Spleen (tissue), 11 donors: ENCODE data around the gene LCK. TPM values are rescaled to one million over a fixed set of nuclear protein-coding genes. Genes with fewer than 3 reads are reported as not detected.
A peak's percentile ranks its signal among the peaks of the same experiment; 100 is the strongest.
"Not testable (repeated sequence)": the region's sequence is repeated elsewhere in the genome, so short reads cannot be mapped to it uniquely, and the experiment has no call there.

Source experiments
- DNase-seq: peaks from one replicate; pipeline ENCODE4 v3.0.0-alpha.2; 2020
- H3K27ac ChIP-seq, 8 donors: fragments of 200-600 bp; sonication (generic) in 7 of 8; 1 replicate in 4 of 8; 2 replicates in 4 of 8; pipeline versions ENCODE4 v1.5.0 to v1.8.0; 2016 to 2021; ENCODE audit warnings: inconsistent platforms in 4 of 8, mild to moderate bottlenecking in 4 of 8, moderate library complexity in 1 of 8
- H3K27me3 ChIP-seq, 7 donors: fragments of 200-600 bp; sonication (generic) in 6 of 7; replicated peaks in 1 of 7; 1 replicate in 4 of 7; 2 replicates in 3 of 7; pipeline versions ENCODE4 v1.5.0 to v1.8.0; 2016 to 2021; ENCODE audit warnings: inconsistent platforms in 3 of 7, mild to moderate bottlenecking in 1 of 7
- H3K36me3 ChIP-seq, 6 donors: fragments of 200-600 bp; sonication (generic) in 5 of 6; 1 replicate in 4 of 6; 2 replicates in 2 of 6; pipeline versions ENCODE4 v1.5.0 to v1.8.0; 2016 to 2021; ENCODE audit warnings: inconsistent platforms in 2 of 6
- H3K4me1 ChIP-seq, 6 donors: fragments of 200-600 bp; sonication (generic) in 5 of 6; 1 replicate in 3 of 6; 2 replicates in 3 of 6; pipeline versions ENCODE4 v1.5.0 to v1.8.0; 2016 to 2021; ENCODE audit warnings: inconsistent platforms in 3 of 6
- H3K4me3 ChIP-seq, 8 donors: fragments of 200-600 bp; sonication (generic) in 7 of 8; 1 replicate in 4 of 8; 2 replicates in 4 of 8; pipeline versions ENCODE4 v1.5.0 to v1.8.0; 2016 to 2021; ENCODE audit warnings: inconsistent platforms in 4 of 8, mild to moderate bottlenecking in 4 of 8, moderate library complexity in 2 of 8
- H3K9me3 ChIP-seq, 8 donors: fragments of 200-600 bp; sonication (generic) in 7 of 8; 1 replicate in 4 of 8; 2 replicates in 4 of 8; pipeline versions ENCODE4 v1.5.0 to v1.8.0; 2016 to 2021; ENCODE audit warnings: inconsistent platforms in 4 of 8
- CTCF ChIP-seq, 11 experiments: fragments of 200-600 bp in 7 of 11; fragments of 450-650 bp in 4 of 11; sonication (generic) in 4 of 11; IDR thresholded peaks in 8 of 11; conservative IDR thresholded peaks in 3 of 11; 1 replicate in 7 of 11; 2 replicates in 4 of 11; pipeline versions ENCODE4 v1.4.0 to v1.8.0; 2016 to 2021; ENCODE audit warnings: antibody characterized with exemption in 11 of 11, inconsistent platforms in 4 of 11, mild to moderate bottlenecking in 1 of 11
- POLR2A ChIP-seq, 3 donors: fragments of 450-650 bp; IDR thresholded peaks; one replicate each; pipeline ENCODE4 v1.5.1; 2017; ENCODE audit warnings: antibody characterized with exemption in 3 of 3, mild to moderate bottlenecking in 1 of 3
- POLR2AphosphoS5 ChIP-seq, 3 donors: sonication (generic); formaldehyde crosslinking; IDR thresholded peaks; one replicate each; pipeline ENCODE4 v1.5.1; 2017; ENCODE audit warnings: antibody characterized with exemption in 3 of 3
- WGBS, 5 donors: extraction: QIAGEN DNeasy Blood & Tissue Kit in 3 of 5; methylation state at CpG; one replicate each; pipeline versions ENCODE4 v1.1.5 to v1.1.7; 2013 to 2018; 5-methylcytosine and 5-hydroxymethylcytosine counted together
- intact Hi-C: fragments of 100-400 bp; cut with DNase I; formaldehyde crosslinking; loops from one replicate; pipeline ENCODE4 v1.15.0; 2023; ENCODE audit warnings: low total_unique reads
- polyA plus RNA-seq, 3 donors: library from polyadenylated mRNA; stranded (reverse); fragments of 200-250 nt; gene quantifications; one replicate each; pipeline ENCODE4 v1.2.1, GENCODE V29; 2013
- total RNA-seq, 7 donors: library from RNA; depleted of rRNA in 3 of 7; stranded (reverse); fragments of >200 nt in 3 of 7; fragmentation: NEBNext Ultra II Directional in 4 of 7; extraction: Animal tissue kit (Norgen Biotek cat#: 25700) in 4 of 7; gene quantifications; one replicate each; pipeline versions ENCODE4 v1.1.0 to v1.2.1, GENCODE V29; 2016 to 2021
- donor health status: healthy with polysubstance abuse.
- donor health status: DM: no; HTN: no; CAD: no; lungs with moderate emphysema.
- donor health status: DM: no; HTN: no; CAD: no.
- donor health status: Bipolar disorder and iron deficiency.
- donor health status: healthy.
- donor health status: DM: no; HTN: no; CAD: no.
- donor health status: DM: yes; HTN: yes; CAD: no.

The LCK gene
- total and polyA plus RNA-seq, 10 donors = 37.9 to 84.5 (median 53.1) TPM

- H3K36me3 ChIP-seq = peaks cover 0 to 25% (median 0%) of the 10 kb centered on the region in 6 donors
- intact Hi-C loops = no loop called here
- TF ChIP-seq POLR2AphosphoS5 (IDR thresholded peaks at IDR 0.05) (peak; percentile 89 to 91 (median 90)), CTCF (IDR thresholded peaks at IDR 0.05 in 8 of 11, conservative IDR thresholded peaks at IDR 0.05 in 3 of 11) (peak in 3 of 11 experiments; percentile 4 to 28 (median 7)), POLR2A (IDR thresholded peaks at IDR 0.05) (peak in 1 of 3 donors; percentile 17)
- peaks cover 29 to 61% (median 53%) of the 10 kb centered on the region in 6 donors for H3K4me1 ChIP-seq
- no peaks in the 10 kb centered on the region for H3K9me3 ChIP-seq
- peak within 1 kb of the TSS; percentile 76 to 97 (median 88) for H3K4me3 ChIP-seq
- no peaks in the 10 kb centered on the region for H3K27me3 ChIP-seq
- WGBS, 5 donors = 0 to 1% (median 0%) methylated on average over 42 to 67 of the region's 67 CpGs
- DNase-seq = peak; percentile 99
- H3K27ac ChIP-seq = peak within 1 kb of the TSS; percentile 83 to 95 (median 93)
These were observed 40.9 kb downstream of the LCK start, which contains the start of gene HDAC1 for GRCh38 chr1:32291708-32292538. TSS of gene HDAC1 (plus strand) at chr1:32292083. CDS start at chr1:32292170, 87 bp downstream.

- H3K9me3 ChIP-seq, H3K27ac ChIP-seq, DNase-seq, intact Hi-C loops, H3K4me3 ChIP-seq, H3K27me3 ChIP-seq: not testable (repeated sequence)
- peaks cover 14 to 89% (median 52%) of the 10 kb centered on the region in 6 donors for H3K4me1 ChIP-seq
- WGBS, 5 donors = 94 to 96% (median 96%) methylated on average over 16 of the region's 16 CpGs
- peaks cover 0 to 83% (median 14%) of the 10 kb centered on the region in 6 donors for H3K36me3 ChIP-seq
These were observed 47.1 kb downstream of the LCK start for GRCh38 chr1:32298211-32298610.

GRCh38 chr1:32299327-32299726 is 48.3 kb downstream of the LCK start:
- no peak for TF ChIP-seq CTCF (IDR thresholded peaks at IDR 0.05 in 8 of 11, conservative IDR thresholded peaks at IDR 0.05 in 3 of 11)
- no peak for TF ChIP-seq POLR2A (IDR thresholded peaks at IDR 0.05)
- no peak for TF ChIP-seq POLR2AphosphoS5 (IDR thresholded peaks at IDR 0.05)
- no peak for DNase-seq
- H3K4me1 ChIP-seq = peaks cover 7 to 78% (median 41%) of the 10 kb centered on the region in 6 donors
- intact Hi-C loops = no loop called here
- H3K27me3 ChIP-seq = no peaks in the 10 kb centered on the region
- H3K36me3 ChIP-seq = peaks cover 0 to 93% (median 25%) of the 10 kb centered on the region in 6 donors
- no peaks in the 10 kb centered on the region for H3K9me3 ChIP-seq
- no peak overlapping the region for H3K27ac ChIP-seq
- H3K4me3 ChIP-seq = no peak overlapping the region

- peaks cover 0 to 68% (median 24%) of the 10 kb centered on the region in 6 donors for H3K4me1 ChIP-seq
- peaks cover 0 to 8% (median 0%) of the 10 kb centered on the region in 8 donors for H3K9me3 ChIP-seq
- H3K4me3 ChIP-seq = no peak overlapping the region
- TF ChIP-seq POLR2A (IDR thresholded peaks at IDR 0.05) = no peak
- TF ChIP-seq CTCF (IDR thresholded peaks at IDR 0.05 in 8 of 11, conservative IDR thresholded peaks at IDR 0.05 in 3 of 11) = no peak
- no peak for TF ChIP-seq POLR2AphosphoS5 (IDR thresholded peaks at IDR 0.05)
- H3K36me3 ChIP-seq = peaks cover 0 to 92% (median 46%) of the 10 kb centered on the region in 6 donors
- no peak for DNase-seq
- intact Hi-C loops = no loop called here
- 95 to 99% (median 98%) methylated on average over 3 of the region's 3 CpGs for WGBS, 5 donors
- H3K27me3 ChIP-seq = no peaks in the 10 kb centered on the region
- H3K27ac ChIP-seq = no peak overlapping the region
These were observed 52.3 kb downstream of the LCK start for GRCh38 chr1:32303358-32303757.
